Neural crest cell (in vitro differentiated cells): ENCODE results near the gene ARID3B. TPM values are rescaled to one million over a fixed set of nuclear protein-coding genes. Genes with fewer than 3 reads are reported as not detected.

Experiments used
- DNase-seq: peaks from one replicate; pipeline ENCODE4 v3.0.0; 2021; ENCODE audit warnings: low read depth, mixed read lengths, low spot score
- H3K27ac Mint-ChIP-seq: one replicate; pipeline ENCODE4 v1.8.0; 2021; ENCODE audit warnings: mild to moderate bottlenecking, mixed read lengths; ENCODE audit not compliant: unreplicated experiment
- H3K27me3 Mint-ChIP-seq: 2 replicates; pipeline ENCODE4 v1.8.0; 2021; ENCODE audit warnings: low read depth, mild to moderate bottlenecking, mixed read lengths
- H3K36me3 Mint-ChIP-seq: 2 replicates; pipeline ENCODE4 v1.8.0; 2021; ENCODE audit warnings: low read depth, mild to moderate bottlenecking, mixed read lengths
- H3K4me1 Mint-ChIP-seq: 2 replicates; pipeline ENCODE4 v1.8.0; 2021; ENCODE audit warnings: mixed read lengths
- H3K4me3 Mint-ChIP-seq: one replicate; pipeline ENCODE4 v1.8.0; 2021; ENCODE audit warnings: mild to moderate bottlenecking, mixed read lengths
- H3K9me3 Mint-ChIP-seq: 2 replicates; pipeline ENCODE4 v1.8.0; 2021; ENCODE audit warnings: mixed read lengths
- CTCF ChIP-seq: fragments of 200-600 bp; sonication (generic); conservative IDR thresholded peaks from 2 replicates; pipeline ENCODE4 v1.5.0; 2021; ENCODE audit warnings: antibody characterized with exemption, mild to moderate bottlenecking
- total RNA-seq: library from RNA; stranded (reverse); gene quantifications from 2 replicates; pipeline ENCODE4 v1.2.1, GENCODE V29; 2021

ARID3B gene
- total RNA-seq, 1 donor from 2014 or later, result 66.5 TPM

DNA sequence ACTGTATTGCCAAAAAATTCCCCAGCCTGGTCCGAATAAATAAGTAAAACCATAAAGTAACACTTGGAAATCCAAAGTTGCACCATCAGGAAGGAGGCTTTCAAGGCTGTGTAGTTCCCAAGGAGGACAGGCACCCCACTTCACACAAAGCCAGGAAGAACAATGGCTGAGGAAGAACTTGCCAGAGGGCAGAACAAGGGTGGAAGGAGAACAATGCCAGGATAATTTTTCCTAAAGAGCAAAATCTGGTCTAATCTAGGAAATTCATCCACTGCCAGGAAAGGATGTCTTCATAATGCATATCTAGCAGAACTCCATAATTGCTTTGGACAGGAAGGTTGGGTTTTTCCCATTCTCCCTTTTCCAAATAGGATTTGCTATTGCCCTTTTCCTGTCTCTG, 15.7 kb upstream of the ARID3B start:
- Mint-ChIP-seq H3K4me3 (no peak overlapping the region), H3K9me3 (no peaks in the 10 kb centered on the region), H3K27ac (no peak overlapping the region), H3K27me3 (no peaks in the 10 kb centered on the region), H3K4me1 (no peaks in the 10 kb centered on the region), H3K36me3 (no peaks in the 10 kb centered on the region)
- DNase-seq, result no peak
- TF ChIP-seq CTCF, result no peak

- H3K9me3 Mint-ChIP-seq, result no peaks in the 10 kb centered on the region
- H3K36me3 Mint-ChIP-seq, result no peaks in the 10 kb centered on the region
- peaks cover 3% of the 10 kb centered on the region for H3K4me1 Mint-ChIP-seq
- no peak for TF ChIP-seq CTCF
- no peaks in the 10 kb centered on the region for H3K27me3 Mint-ChIP-seq
- H3K27ac Mint-ChIP-seq, result no peak overlapping the region
- H3K4me3 Mint-ChIP-seq, result no peak overlapping the region
- no peak for DNase-seq
These were observed 15.1 kb upstream of the ARID3B start for GRCh38 chr15:74525945-74526344.

DNA sequence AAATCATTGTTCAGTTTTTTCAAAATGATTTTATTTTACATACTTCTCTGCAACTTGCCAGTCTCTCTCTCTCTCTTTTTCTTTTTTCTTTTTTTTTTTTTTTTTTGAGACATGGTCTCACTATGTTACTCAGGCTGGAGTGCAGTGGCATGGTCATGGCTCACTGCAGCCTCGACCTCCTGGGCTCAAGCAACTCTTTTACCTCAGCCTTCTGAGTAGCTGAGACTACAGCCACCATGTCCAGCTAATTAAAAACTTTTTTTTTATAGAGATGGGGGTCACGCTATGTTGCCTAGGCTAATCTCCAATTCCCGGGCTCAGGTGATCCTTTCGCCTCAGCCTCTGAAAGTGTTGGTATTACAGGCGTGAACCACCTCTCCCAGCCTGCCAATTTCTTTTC, 12.1 kb upstream of the ARID3B start:
- no peaks in the 10 kb centered on the region for H3K27me3 Mint-ChIP-seq
- H3K9me3 Mint-ChIP-seq, result no peaks in the 10 kb centered on the region
- no peak for DNase-seq
- no peak overlapping the region for H3K27ac Mint-ChIP-seq
- H3K4me1 Mint-ChIP-seq, result peaks cover 13% of the 10 kb centered on the region
- TF ChIP-seq CTCF, result no peak
- no peak overlapping the region for H3K4me3 Mint-ChIP-seq
- H3K36me3 Mint-ChIP-seq, result no peaks in the 10 kb centered on the region

DNA sequence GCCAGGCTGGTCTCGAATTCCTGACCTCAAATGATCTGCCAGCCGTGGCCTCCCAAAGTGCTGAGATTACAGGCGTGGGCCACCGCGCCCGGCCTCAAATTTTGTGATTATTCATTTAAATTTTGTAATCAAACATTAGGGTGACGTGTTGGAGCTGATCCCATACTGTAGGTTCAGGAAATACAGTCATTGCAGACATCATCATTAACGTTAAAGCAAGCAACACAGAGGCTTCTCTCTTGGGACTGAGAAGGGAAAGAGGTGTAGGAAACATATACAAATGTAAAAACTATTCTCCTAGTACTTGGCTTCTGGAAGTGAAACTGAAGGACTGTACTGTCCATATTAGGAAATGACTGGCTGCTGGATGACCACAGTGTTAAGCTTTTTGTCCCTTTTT, 11.1 kb upstream of the ARID3B start:
- no peak for TF ChIP-seq CTCF
- Mint-ChIP-seq H3K36me3 (no peaks in the 10 kb centered on the region), H3K4me3 (no peak overlapping the region), H3K9me3 (no peaks in the 10 kb centered on the region), H3K4me1 (peaks cover 13% of the 10 kb centered on the region), H3K27me3 (no peaks in the 10 kb centered on the region), H3K27ac (no peak overlapping the region)
- DNase-seq, result no peak

DNA sequence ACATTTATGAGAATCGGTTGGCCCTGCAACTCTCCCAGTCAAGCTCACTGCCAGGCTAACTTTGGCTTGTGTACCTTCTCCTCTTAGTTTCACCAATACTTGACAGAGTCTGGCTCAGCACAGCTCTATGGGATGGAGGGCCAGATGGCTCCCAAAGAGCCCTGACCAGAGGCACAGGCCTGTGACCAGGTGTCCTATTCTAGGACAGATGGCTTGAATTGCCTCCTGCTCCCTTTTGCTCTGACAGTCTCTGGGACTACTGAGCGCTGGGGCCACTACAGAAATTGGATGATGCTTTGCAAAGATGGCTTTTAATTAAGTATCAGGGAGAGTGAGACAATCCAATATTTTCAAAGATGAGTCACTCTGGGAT, 10.3 kb upstream of the ARID3B start:
- no peak for DNase-seq
- no peaks in the 10 kb centered on the region for H3K9me3 Mint-ChIP-seq
- no peaks in the 10 kb centered on the region for H3K36me3 Mint-ChIP-seq
- peaks cover 13% of the 10 kb centered on the region for H3K4me1 Mint-ChIP-seq
- no peaks in the 10 kb centered on the region for H3K27me3 Mint-ChIP-seq
- H3K4me3 Mint-ChIP-seq, result no peak overlapping the region
- H3K27ac Mint-ChIP-seq, result peak overlapping the region; percentile 51
- TF ChIP-seq CTCF, result no peak
